ENCODE measurements around the gene MGLL. TPM values are rescaled to one million over a fixed set of nuclear protein-coding genes. Genes with fewer than 3 reads are reported as not detected.

The MGLL gene
- total and polyA plus RNA-seq, 12 donors, result 1.9 to 48.1 (median 33.3) TPM

DNA sequence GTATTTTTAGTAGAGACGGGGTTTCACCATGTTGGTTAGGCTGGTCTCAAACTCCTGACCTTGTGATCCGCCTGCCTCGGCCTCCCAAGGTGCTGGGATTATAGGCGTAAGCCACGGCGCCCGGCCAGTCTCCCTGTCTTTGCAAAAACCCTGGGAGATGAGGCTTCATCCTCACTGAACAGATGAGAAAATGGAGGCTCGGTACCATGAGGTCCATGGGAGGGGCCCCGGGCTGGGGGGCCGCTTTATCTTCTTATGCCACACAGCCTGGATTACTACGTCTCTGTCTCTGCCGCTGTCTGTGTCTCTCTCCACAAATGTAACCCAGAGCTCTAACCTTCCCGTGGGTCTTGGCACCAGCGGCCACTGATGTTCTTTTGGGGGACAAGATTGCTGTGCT is 110.4 kb downstream of the MGLL start:
- Histone ChIP-seq H3K27me3 (no peaks in the 10 kb centered on the region), H3K4me3 (no peak overlapping the region), H3K9me3 (replicated peaks in 1 of 3) (no peaks in the 10 kb centered on the region), H3K36me3 (replicated peaks in 1 of 2) (no peaks in the 10 kb centered on the region), H3K27ac (peak overlapping the region in 1 of 5 donors; percentile 37), H3K4me1 (replicated peaks in 1 of 2) (peaks cover 12 to 38% of the 10 kb centered on the region in 2 donors)
- TF ChIP-seq, protein P1, sequence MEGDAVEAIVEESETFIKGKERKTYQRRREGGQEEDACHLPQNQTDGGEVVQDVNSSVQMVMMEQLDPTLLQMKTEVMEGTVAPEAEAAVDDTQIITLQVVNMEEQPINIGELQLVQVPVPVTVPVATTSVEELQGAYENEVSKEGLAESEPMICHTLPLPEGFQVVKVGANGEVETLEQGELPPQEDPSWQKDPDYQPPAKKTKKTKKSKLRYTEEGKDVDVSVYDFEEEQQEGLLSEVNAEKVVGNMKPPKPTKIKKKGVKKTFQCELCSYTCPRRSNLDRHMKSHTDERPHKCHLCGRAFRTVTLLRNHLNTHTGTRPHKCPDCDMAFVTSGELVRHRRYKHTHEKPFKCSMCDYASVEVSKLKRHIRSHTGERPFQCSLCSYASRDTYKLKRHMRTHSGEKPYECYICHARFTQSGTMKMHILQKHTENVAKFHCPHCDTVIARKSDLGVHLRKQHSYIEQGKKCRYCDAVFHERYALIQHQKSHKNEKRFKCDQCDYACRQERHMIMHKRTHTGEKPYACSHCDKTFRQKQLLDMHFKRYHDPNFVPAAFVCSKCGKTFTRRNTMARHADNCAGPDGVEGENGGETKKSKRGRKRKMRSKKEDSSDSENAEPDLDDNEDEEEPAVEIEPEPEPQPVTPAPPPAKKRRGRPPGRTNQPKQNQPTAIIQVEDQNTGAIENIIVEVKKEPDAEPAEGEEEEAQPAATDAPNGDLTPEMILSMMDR (IDR thresholded peaks at IDR 0.05), result no peak
- TF ChIP-seq POLR2A (IDR thresholded peaks at IDR 0.05), result no peak
- peak in 1 of 7 donors; percentile 12 for DNase-seq
- intact Hi-C loops (cut with DNase I), result no loop called here
- WGBS, 4 donors, result 91 to 94% (median 92%) methylated on average over 10 to 14 of the region's 14 CpGs

DNA sequence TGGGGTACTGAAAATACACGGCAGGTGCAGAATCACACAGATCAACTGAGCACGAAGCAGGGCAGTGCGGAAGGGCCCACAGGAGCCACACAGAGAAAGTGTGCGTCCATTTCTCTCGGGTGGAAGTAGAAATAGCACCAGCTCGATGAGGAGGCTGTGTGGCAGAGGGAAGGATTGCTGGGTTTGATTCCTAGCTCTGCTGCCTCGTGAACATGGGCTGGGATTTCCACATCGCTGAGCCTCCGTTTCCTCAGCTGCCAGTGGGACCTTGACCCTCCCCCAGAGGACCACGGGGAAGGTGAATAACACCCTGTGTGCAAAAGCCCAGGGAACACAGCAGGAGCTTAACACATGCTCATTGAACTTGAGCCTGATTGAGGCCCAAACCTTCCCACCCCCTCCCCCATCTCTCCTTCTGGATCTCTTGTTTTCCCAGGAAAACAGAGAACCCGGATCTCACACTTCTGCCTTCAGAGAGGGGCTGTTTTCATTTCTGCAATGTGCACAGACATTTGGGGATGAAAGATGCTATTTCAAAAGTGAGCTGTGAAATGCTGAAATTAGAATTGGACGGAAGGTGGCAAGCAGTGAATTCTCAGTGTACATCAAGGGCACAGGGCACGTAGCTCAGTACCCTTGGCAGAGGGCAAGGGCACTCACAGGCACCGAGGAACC is 111.2 kb downstream of the MGLL start:
- Histone ChIP-seq H3K9me3 (replicated peaks in 1 of 3) (no peaks in the 10 kb centered on the region), H3K27ac (peak overlapping the region in 4 of 5 donors; percentile 58 to 86 (median 72)), H3K27me3 (no peaks in the 10 kb centered on the region), H3K4me1 (replicated peaks in 1 of 2) (peaks cover 12 to 38% of the 10 kb centered on the region in 2 donors), H3K4me3 (no peak overlapping the region), H3K36me3 (replicated peaks in 1 of 2) (no peaks in the 10 kb centered on the region)
- 39 to 48% (median 43%) methylated on average over 12 to 14 of the region's 14 CpGs for WGBS, 4 donors
- peak in 4 of 7 donors; percentile 24 to 51 (median 36) for DNase-seq
- intact Hi-C loops (cut with DNase I), result no loop called here
- TF ChIP-seq, protein P1 (IDR thresholded peaks at IDR 0.05), result no peak
- no peak for TF ChIP-seq POLR2A (IDR thresholded peaks at IDR 0.05)

DNA sequence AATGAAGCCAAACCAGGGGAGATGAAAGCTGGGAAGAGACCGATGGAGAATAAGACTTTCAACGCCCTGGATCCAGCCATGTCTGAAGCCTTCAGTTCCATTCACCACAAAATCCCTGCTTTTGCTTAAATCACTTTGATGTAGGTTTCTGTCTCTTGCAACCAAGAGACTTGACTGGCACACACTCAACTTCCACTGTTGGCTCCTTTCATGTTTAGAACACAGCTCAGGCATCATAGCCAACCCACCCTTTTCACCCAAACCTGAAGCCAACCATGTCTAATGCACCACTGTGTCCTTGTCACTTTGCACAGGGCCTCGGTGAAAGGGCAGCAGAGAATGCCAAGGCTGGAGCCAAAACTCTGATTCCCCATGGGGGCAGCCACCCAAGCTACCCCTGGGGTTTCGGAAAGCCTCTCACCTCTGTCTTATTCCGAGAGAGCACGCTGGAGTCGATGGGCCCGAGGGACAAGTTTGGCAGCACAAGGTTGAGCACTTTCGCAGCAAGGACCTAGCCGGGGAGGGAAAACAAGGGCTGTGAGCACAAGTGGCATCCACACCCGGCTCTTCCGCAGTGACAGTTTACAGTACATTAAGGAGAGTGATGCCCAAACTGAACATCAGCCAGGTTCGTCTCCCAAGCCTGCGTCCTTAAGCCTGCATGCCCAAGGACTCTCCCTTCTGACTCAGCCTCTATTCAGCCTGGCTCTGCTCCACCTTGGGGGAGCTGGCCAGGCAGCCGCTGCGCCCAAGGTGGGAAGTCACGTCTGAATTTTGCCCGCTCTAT is 112.0 kb downstream of the MGLL start:
- peaks cover 12 to 38% of the 10 kb centered on the region in 2 donors for H3K4me1 ChIP-seq (replicated peaks in 1 of 2)
- peak; percentile 77 to 91 (median 88) for DNase-seq
- no peaks in the 10 kb centered on the region for H3K27me3 ChIP-seq
- H3K9me3 ChIP-seq (replicated peaks in 1 of 3), result no peaks in the 10 kb centered on the region
- intact Hi-C loops (cut with DNase I), result no loop called here
- H3K36me3 ChIP-seq (replicated peaks in 1 of 2), result no peaks in the 10 kb centered on the region
- H3K4me3 ChIP-seq, result no peak overlapping the region
- WGBS, 4 donors, result 44 to 79% (median 57%) methylated on average over 13 to 18 of the region's 18 CpGs
- H3K27ac ChIP-seq, result peak overlapping the region in 4 of 5 donors; percentile 58 to 86 (median 72)
- TF ChIP-seq POLR2A (IDR thresholded peaks at IDR 0.05), result peak in 1 of 2 donors; percentile 52
- TF ChIP-seq, protein P1 (IDR thresholded peaks at IDR 0.05), result no peak

DNA sequence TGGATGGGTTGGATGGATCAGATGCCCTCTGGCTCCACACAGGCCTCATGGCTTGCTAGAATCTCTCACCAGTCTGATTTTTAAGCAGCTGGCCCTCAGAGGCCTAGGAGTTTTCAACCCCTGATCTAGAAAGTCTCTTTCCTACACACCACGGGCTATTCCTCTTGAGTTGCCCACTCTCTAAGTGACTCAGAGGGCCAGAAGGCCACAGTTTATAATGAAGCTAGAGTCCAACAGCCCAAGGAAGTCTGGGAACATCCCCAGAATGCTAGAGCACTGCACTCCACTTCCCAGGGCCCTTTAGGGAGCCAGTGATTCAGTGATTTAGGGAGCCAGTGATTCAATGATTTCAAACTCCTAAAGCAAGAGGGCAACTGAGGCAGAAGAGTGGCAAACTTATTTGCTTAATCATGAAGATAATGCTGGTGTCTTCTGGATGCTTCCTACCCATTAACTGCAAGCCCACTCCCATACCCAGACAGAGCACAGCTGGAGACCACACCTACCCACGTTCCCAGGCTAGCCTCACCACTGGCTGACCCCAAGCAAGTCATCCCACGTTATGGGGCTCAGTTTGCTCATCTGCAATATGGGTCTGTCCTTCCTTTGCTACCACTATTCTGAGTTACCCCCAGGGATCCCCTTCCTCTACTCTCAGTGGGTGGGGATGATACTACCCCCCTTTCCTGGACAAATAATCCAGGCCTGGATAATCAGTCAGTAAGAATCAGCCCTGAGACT is 112.8 kb downstream of the MGLL start:
- Histone ChIP-seq H3K4me3 (no peak overlapping the region), H3K27me3 (no peaks in the 10 kb centered on the region), H3K27ac (peak overlapping the region in 3 of 5 donors; percentile 58 to 86 (median 77)), H3K36me3 (replicated peaks in 1 of 2) (no peaks in the 10 kb centered on the region), H3K9me3 (replicated peaks in 1 of 3) (no peaks in the 10 kb centered on the region), H3K4me1 (replicated peaks in 1 of 2) (peaks cover 12 to 38% of the 10 kb centered on the region in 2 donors)
- WGBS, 4 donors, result 56 to 73% (median 63%) methylated on average over 3 of the region's 3 CpGs
- peak in 4 of 7 donors; percentile 22 to 40 (median 31) for DNase-seq
- intact Hi-C loops (cut with DNase I), result no loop called here
- TF ChIP-seq POLR2A (IDR thresholded peaks at IDR 0.05), result no peak
- TF ChIP-seq, protein P1 (IDR thresholded peaks at IDR 0.05), result no peak
